ENCODE measurements around the gene TMSB4X. TPM values are rescaled to one million over a fixed set of nuclear protein-coding genes. Genes with fewer than 3 reads are reported as not detected.

The TMSB4X gene
- total RNA-seq, 1 experiment from 2014 or later: 2,595 TPM

DNA sequence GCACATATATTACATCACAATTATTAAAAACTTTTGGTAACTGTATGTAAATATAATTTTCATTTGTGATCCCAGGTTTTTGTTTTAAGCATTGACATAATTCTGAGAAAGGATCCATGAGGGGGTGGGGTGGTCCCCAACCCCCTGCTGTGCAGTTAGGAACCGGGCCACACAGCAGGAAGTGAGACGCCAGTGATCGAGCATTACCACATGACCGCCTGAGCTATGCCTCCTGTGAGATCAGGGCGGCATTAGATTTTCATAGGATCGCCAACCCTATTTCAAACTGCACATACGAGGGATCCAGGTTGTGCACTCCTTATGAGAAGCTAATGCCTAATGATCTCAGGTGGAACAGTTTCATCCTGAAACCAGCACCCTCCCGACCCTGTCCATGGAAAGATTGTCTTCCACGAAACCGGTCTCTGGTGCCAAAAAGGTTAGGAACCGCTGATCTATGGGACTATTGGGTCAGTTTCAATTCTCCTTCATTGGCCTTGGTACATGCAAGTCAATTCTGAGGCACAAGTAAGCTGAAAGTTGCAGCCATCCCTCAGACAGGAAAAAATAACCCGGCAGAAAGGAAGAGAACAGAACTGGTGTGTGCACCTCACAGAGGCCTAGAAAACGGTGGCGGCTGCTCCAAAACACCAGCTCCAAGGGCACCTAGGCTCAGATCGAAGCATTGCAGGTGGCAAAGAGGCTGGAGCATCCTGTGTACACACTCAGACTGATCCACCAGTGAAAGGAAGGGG lies 7.0 kb upstream of the TMSB4X start (continued):
- TF ChIP-seq ELF4 (CRISPR knock-in tag; IDR thresholded peaks at IDR 0.05; ENCODE audit: low read depth) (no peak), ZNF416 (CRISPR knock-in tag; IDR thresholded peaks at IDR 0.05) (no peak), ATF1 (CRISPR knock-in tag; IDR thresholded peaks at IDR 0.05) (no peak)
- TF ChIP-seq, protein P1, sequence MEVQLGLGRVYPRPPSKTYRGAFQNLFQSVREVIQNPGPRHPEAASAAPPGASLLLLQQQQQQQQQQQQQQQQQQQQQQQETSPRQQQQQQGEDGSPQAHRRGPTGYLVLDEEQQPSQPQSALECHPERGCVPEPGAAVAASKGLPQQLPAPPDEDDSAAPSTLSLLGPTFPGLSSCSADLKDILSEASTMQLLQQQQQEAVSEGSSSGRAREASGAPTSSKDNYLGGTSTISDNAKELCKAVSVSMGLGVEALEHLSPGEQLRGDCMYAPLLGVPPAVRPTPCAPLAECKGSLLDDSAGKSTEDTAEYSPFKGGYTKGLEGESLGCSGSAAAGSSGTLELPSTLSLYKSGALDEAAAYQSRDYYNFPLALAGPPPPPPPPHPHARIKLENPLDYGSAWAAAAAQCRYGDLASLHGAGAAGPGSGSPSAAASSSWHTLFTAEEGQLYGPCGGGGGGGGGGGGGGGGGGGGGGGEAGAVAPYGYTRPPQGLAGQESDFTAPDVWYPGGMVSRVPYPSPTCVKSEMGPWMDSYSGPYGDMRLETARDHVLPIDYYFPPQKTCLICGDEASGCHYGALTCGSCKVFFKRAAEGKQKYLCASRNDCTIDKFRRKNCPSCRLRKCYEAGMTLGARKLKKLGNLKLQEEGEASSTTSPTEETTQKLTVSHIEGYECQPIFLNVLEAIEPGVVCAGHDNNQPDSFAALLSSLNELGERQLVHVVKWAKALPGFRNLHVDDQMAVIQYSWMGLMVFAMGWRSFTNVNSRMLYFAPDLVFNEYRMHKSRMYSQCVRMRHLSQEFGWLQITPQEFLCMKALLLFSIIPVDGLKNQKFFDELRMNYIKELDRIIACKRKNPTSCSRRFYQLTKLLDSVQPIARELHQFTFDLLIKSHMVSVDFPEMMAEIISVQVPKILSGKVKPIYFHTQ (CRISPR knock-in tag; IDR thresholded peaks at IDR 0.05): no peak
- TF ChIP-seq, protein P2, sequence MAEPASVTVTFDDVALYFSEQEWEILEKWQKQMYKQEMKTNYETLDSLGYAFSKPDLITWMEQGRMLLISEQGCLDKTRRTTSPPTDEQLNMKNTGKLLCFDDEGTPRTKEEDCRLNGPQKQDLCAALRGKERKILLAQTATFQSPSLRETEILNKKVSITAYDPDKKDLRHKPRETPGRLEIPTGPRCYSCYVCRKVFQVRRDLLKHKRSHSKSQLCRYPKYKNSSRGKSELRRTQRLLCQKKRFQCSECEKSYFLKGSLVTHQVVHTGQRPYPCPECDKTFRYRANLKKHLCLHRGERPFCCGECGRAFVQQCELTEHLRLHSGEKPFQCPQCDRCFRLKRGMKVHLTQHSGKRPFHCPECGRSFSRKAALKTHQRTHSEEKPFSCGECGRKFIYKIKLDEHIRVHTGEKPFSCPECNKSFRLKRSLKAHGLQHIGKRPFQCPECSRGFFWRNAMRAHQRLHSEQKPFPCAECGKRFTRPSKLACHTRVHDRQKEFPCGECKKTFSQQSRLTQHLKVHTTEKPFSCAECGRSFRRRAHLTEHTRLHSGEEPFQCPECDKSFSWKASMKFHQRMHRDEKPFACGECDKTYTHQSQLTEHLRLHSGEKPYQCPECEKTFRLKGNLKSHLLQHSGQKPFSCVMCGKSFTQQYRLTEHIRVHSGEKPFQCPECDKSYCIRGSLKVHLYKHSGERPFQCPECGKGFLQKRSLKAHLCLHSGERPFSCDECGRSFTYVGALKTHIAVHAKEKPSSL (CRISPR knock-in tag; conservative IDR thresholded peaks at IDR 0.05): no peak

DNA sequence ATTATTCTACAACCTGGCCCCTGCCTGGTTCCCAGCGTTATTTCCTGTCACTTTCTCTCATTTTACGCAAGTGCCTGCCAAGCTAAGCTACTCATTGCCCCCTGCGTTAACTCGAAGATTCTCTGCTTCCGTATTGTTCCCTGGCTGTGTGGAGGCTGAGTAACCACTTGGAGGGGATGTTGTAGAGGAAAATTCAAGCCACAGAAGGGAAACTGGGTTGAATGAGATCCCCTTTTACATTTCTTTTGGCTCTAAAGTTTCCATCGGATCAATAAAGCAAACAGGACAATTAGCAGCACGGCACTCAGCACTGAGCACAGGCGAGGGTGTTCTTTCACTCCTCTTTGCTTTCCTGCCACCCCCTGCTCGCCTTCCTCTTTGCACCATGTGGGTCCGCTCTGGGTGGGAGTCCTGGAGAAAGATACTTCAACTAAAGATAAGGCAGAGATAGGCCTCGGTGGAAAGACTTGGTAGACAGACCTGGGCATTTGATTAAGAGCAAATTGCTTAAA lies 4.2 kb upstream of the TMSB4X start:
- ChIA-PET CTCF (interaction anchor here (0.6 to 2.2 kb wide), 8 partner anchors 15 to 519 kb away, joined by 3 to 11 read pairs (median 6); no protein-coding TSS in a partner anchor), POLR2A (interaction anchor here (0.6 kb wide), 1 partner anchor 20 kb away, joined by 4 read pairs; no protein-coding TSS in a partner anchor)
- H3K36me3 Mint-ChIP-seq: peaks cover 15% of the 10 kb centered on the region

DNA sequence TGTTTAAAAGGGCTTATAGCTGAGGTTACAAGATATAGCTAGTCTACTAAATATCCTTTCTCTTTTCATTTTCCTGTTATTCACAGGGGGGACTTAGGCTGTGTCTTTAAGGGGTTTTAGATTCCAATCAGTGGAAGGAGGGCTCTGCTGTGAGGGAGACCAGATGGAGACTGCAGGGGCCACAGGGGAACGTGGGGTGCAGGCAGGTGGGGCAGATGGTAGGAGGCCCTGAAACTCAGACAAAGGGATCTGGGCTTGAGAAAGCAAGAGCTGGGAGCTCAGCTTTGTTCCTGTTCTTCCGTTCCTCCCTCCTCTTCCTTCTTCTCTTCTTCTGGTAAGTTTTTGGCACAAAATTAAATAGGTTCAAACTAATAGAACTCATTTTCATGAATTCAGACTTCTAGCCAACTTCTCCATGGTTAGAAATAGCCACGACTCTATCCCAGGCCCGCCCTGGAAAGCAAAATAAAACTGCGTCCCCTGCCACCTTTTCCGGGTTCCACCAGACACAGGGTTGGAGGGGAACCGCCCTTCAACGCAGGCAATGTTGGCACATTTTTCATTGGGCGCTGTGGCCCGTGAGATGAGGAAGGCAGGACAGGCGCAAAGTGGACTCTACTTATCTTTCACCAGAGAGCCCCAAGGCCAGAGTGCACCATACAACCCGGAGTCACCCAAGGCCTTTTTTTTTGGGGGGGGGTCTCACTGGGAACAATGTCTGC lies 3.5 kb upstream of the TMSB4X start:
- ATAC-seq (no peak), DNase-seq (ENCODE audit: low spot score) (no peak)
- Mint-ChIP-seq H3K9me3 (no peaks in the 10 kb centered on the region), H3K36me3 (peaks cover 19% of the 10 kb centered on the region), H3K27me3 (ENCODE audit: low read depth) (no peaks in the 10 kb centered on the region), H3K4me1 (peaks cover 38% of the 10 kb centered on the region), H3K4me3 (no peak overlapping the region), H3K27ac (peak overlapping the region; percentile 76)
- POLR2A ChIA-PET: no interaction called here
- TF ChIP-seq, protein P3, sequence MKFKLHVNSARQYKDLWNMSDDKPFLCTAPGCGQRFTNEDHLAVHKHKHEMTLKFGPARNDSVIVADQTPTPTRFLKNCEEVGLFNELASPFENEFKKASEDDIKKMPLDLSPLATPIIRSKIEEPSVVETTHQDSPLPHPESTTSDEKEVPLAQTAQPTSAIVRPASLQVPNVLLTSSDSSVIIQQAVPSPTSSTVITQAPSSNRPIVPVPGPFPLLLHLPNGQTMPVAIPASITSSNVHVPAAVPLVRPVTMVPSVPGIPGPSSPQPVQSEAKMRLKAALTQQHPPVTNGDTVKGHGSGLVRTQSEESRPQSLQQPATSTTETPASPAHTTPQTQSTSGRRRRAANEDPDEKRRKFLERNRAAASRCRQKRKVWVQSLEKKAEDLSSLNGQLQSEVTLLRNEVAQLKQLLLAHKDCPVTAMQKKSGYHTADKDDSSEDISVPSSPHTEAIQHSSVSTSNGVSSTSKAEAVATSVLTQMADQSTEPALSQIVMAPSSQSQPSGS (CRISPR knock-in tag; IDR thresholded peaks at IDR 0.05; ENCODE audit: borderline replicate concordance, low read depth): no peak
- TF ChIP-seq ZNF317 (CRISPR knock-in tag; IDR thresholded peaks at IDR 0.05; ENCODE audit: borderline replicate concordance, low read depth): no peak
- CTCF ChIA-PET: interaction anchor here (1.4 kb wide), 1 partner anchor 25 kb away, joined by 6 read pairs; no protein-coding TSS in a partner anchor

More for the DNA sequence above, 4.2 kb upstream of the TMSB4X start:
- Mint-ChIP-seq H3K4me3 (no peak overlapping the region), H3K4me1 (peaks cover 44% of the 10 kb centered on the region), H3K9me3 (no peaks in the 10 kb centered on the region), H3K27me3 (ENCODE audit: low read depth) (no peaks in the 10 kb centered on the region), H3K27ac (peak overlapping the region; percentile 76)
- DNase-seq (ENCODE audit: low spot score): peak; percentile 12
- ATAC-seq: peak; percentile 70
- TF ChIP-seq, protein P4, sequence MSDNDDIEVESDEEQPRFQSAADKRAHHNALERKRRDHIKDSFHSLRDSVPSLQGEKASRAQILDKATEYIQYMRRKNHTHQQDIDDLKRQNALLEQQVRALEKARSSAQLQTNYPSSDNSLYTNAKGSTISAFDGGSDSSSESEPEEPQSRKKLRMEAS (CRISPR knock-in tag; IDR thresholded peaks at IDR 0.05): peak; percentile 34; the same call in 1 of the 2 replicates
- TF ChIP-seq ETV6 (CRISPR knock-in tag; IDR thresholded peaks at IDR 0.05) (peak; percentile 60; the same call in 1 of the 2 replicates), ZNF263 (CRISPR knock-in tag; IDR thresholded peaks at IDR 0.05; ENCODE audit: low read depth) (no peak)
